RWPE2 (cell line): ENCODE measurements around the gene TBC1D20.

Experiments used
- ATAC-seq: fragments of 200-7000 bp; cut with Tn5 transposase; 3 replicates; pipeline ENCODE4 v1.9.1; 2021; ENCODE audit warnings: low read depth
- DNase-seq: peaks from one replicate; pipeline ENCODE4 v3.0.0-alpha.2; 2020; ENCODE audit warnings: low spot score
- H3K27ac ChIP-seq: fragments of 450-650 bp; 2 replicates; pipeline ENCODE4 v1.5.1; 2017; ENCODE audit warnings: mild to moderate bottlenecking; ENCODE audit not compliant: poor library complexity, severe bottlenecking
- H3K27me3 ChIP-seq: fragments of 250-450 bp; sonication (Bioruptor Pico); 2 replicates; pipeline ENCODE4 v1.5.1; 2021; ENCODE audit warnings: mild to moderate bottlenecking, moderate library complexity; ENCODE audit not compliant: insufficient read depth, poor library complexity, severe bottlenecking
- H3K36me3 ChIP-seq: fragments of 250-450 bp; sonication (Bioruptor Pico); 2 replicates; pipeline ENCODE4 v1.5.1; 2020; ENCODE audit warnings: low read depth, mild to moderate bottlenecking, moderate library complexity
- H3K4me1 ChIP-seq: fragments of 250-450 bp; sonication (Bioruptor Pico); 2 replicates; pipeline ENCODE4 v1.5.1; 2021; ENCODE audit warnings: mild to moderate bottlenecking, moderate library complexity; ENCODE audit not compliant: insufficient read depth, poor library complexity, severe bottlenecking
- H3K4me3 ChIP-seq: fragments of 250-450 bp; sonication (Bioruptor Pico); 2 replicates; pipeline ENCODE4 v1.5.1; 2021; ENCODE audit warnings: mild to moderate bottlenecking, moderate library complexity; ENCODE audit not compliant: severe bottlenecking
- H3K9me3 ChIP-seq: fragments of 250-450 bp; sonication (Bioruptor Pico); 2 replicates; pipeline ENCODE4 v1.5.1; 2021; ENCODE audit warnings: mild to moderate bottlenecking, moderate library complexity; ENCODE audit not compliant: severe bottlenecking
- CTCF ChIP-seq: fragments of 450-650 bp; IDR thresholded peaks from one replicate; pipeline ENCODE4 v1.5.1; 2017; ENCODE audit warnings: mild to moderate bottlenecking, moderate library complexity; ENCODE audit not compliant: poor library complexity, severe bottlenecking

Gene TBC1D20

GRCh38 chr20:472889-473292 is 10.6 kb upstream of the TBC1D20 start:
- no peaks in the 10 kb centered on the region for H3K27me3 ChIP-seq
- H3K9me3 ChIP-seq: peaks cover 2% of the 10 kb centered on the region
- TF ChIP-seq CTCF: no peak
- DNase-seq: no peak
- ATAC-seq: no peak
- H3K36me3 ChIP-seq: peaks cover 14% of the 10 kb centered on the region
- no peak overlapping the region for H3K27ac ChIP-seq
- H3K4me1 ChIP-seq: no peaks in the 10 kb centered on the region
- H3K4me3 ChIP-seq: no peak overlapping the region

GRCh38 chr20:472137-472846 is 10.0 kb upstream of the TBC1D20 start:
- Histone ChIP-seq H3K27me3 (no peaks in the 10 kb centered on the region), H3K9me3 (peaks cover 2% of the 10 kb centered on the region), H3K4me3 (no peak overlapping the region), H3K36me3 (peaks cover 8% of the 10 kb centered on the region; the same call in 1 of the 2 replicates), H3K27ac (no peak overlapping the region), H3K4me1 (no peaks in the 10 kb centered on the region)
- no peak for TF ChIP-seq CTCF
- no peak for ATAC-seq
- no peak for DNase-seq

GRCh38 chr20:469746-470490 is 7.6 kb upstream of the TBC1D20 start:
- peaks cover 2% of the 10 kb centered on the region for H3K9me3 ChIP-seq
- H3K27ac ChIP-seq: no peak overlapping the region
- no peaks in the 10 kb centered on the region for H3K36me3 ChIP-seq
- ATAC-seq (no peak), DNase-seq (no peak)
- no peaks in the 10 kb centered on the region for H3K27me3 ChIP-seq
- no peak overlapping the region for H3K4me3 ChIP-seq
- H3K4me1 ChIP-seq: no peaks in the 10 kb centered on the region
- TF ChIP-seq CTCF: no peak

- DNase-seq (no peak), ATAC-seq (no peak)
- Histone ChIP-seq H3K9me3 (peaks cover 2% of the 10 kb centered on the region), H3K4me1 (no peaks in the 10 kb centered on the region), H3K4me3 (no peak overlapping the region), H3K27me3 (no peaks in the 10 kb centered on the region), H3K36me3 (no peaks in the 10 kb centered on the region), H3K27ac (no peak overlapping the region)
- no peak for TF ChIP-seq CTCF
Measured at GRCh38 chr20:467755-468154, 5.4 kb upstream of the TBC1D20 start.
